Neural cell (in vitro differentiated cells): ENCODE measurements around the gene RCN1. TPM values are rescaled to one million over a fixed set of nuclear protein-coding genes. Genes with fewer than 3 reads are reported as not detected.
"Not testable (repeated sequence)": the region's sequence is repeated elsewhere in the genome, so short reads cannot be mapped to it uniquely, and the experiment has no call there.

Source experiments
- H2AFZ ChIP-seq: fragments of 200-600, 300-800 bp; sonication (generic), shearing (Covaris generic); 2 replicates; pipeline ENCODE4 v1.6.0; 2014; ENCODE audit warnings: low read depth, mild to moderate bottlenecking, antibody characterized with exemption, low read length, moderate library complexity
- H3F3A ChIP-seq: fragments of 200-600 bp; shearing (Covaris generic); 2 replicates; pipeline ENCODE4 v1.6.1; 2016; ENCODE audit warnings: mild to moderate bottlenecking, moderate library complexity, mixed read lengths, antibody characterized with exemption, low read length; ENCODE audit not compliant: insufficient read depth, poor library complexity, severe bottlenecking
- H3K27ac ChIP-seq: fragments of 200-600, 300-800 bp; sonication (generic), shearing (Covaris generic); 2 replicates; pipeline ENCODE4 v1.5.1; 2014; ENCODE audit warnings: mild to moderate bottlenecking, low read length, moderate library complexity
- H3K27me3 ChIP-seq: fragments of 300-800, 200-600 bp; sonication (generic), shearing (Covaris generic); 2 replicates; pipeline ENCODE4 v1.6.0; 2014; ENCODE audit warnings: mild to moderate bottlenecking, low read depth, low read length, moderate library complexity; ENCODE audit not compliant: insufficient read depth
- H3K36me3 ChIP-seq: fragments of 300-800, 200-600 bp; sonication (generic), shearing (Covaris generic); 2 replicates; pipeline ENCODE4 v1.5.1; 2014; ENCODE audit warnings: mild to moderate bottlenecking, antibody characterized with exemption, low read length, moderate library complexity; ENCODE audit not compliant: insufficient read depth
- H3K4me2 ChIP-seq: fragments of 300-800, 200-600 bp; sonication (generic), shearing (Covaris generic); 2 replicates; pipeline ENCODE4 v1.6.0; 2014; ENCODE audit warnings: mild to moderate bottlenecking, low read length
- H3K4me3 ChIP-seq: fragments of 300-800, 200-600 bp; sonication (generic), shearing (Covaris generic); 2 replicates; pipeline ENCODE4 v1.5.1; 2014; ENCODE audit warnings: mild to moderate bottlenecking, low read length, moderate library complexity
- H3K79me2 ChIP-seq: fragments of 200-600 bp; shearing (Covaris generic); replicated peaks from 2 replicates; pipeline ENCODE4 v1.6.0; 2014; ENCODE audit warnings: mild to moderate bottlenecking, low read length, moderate library complexity; ENCODE audit not compliant: insufficient read depth
- H3K9ac ChIP-seq: fragments of 300-800, 200-600 bp; sonication (generic), shearing (Covaris generic); 2 replicates; pipeline ENCODE4 v1.6.1; 2016; ENCODE audit warnings: mild to moderate bottlenecking, low read length, mixed read lengths
- H3K9me2 ChIP-seq: fragments of 200-600 bp; shearing (Covaris generic); 2 replicates; pipeline ENCODE4 v1.6.1; 2016; ENCODE audit warnings: mild to moderate bottlenecking, low read length, mixed read lengths; ENCODE audit not compliant: insufficient read depth
- H3K9me3 ChIP-seq: fragments of 200-600, 300-800 bp; sonication (generic), shearing (Covaris generic); 2 replicates; pipeline ENCODE4 v1.6.1; 2016; ENCODE audit warnings: mild to moderate bottlenecking, mixed run types, low read length, moderate library complexity, mixed read lengths
- H4K20me1 ChIP-seq: fragments of 200-600 bp; shearing (Covaris generic); 2 replicates; pipeline ENCODE4 v1.6.1; 2016; ENCODE audit warnings: mild to moderate bottlenecking, mixed run types; ENCODE audit not compliant: insufficient read depth
- CTCF ChIP-seq: fragments of 450-650 bp; IDR thresholded peaks from 2 replicates; pipeline ENCODE4 v1.5.1; 2014; ENCODE audit warnings: antibody characterized with exemption, mild to moderate bottlenecking, moderate library complexity; ENCODE audit not compliant: poor library complexity, severe bottlenecking
- EP300 ChIP-seq: fragments of 450-650 bp; conservative IDR thresholded peaks from 2 replicates; pipeline ENCODE4 v1.6.1; 2014; ENCODE audit warnings: antibody characterized with exemption, mild to moderate bottlenecking, moderate library complexity; ENCODE audit not compliant: poor library complexity, severe bottlenecking
- EZH2 ChIP-seq: fragments of 200-600, 300-800 bp; shearing (Covaris generic), sonication (generic); IDR thresholded peaks from 2 replicates; pipeline ENCODE4 v1.6.1; 2014; ENCODE audit warnings: antibody characterized with exemption, low read length, borderline replicate concordance, mild to moderate bottlenecking; ENCODE audit not compliant: insufficient read depth, poor library complexity, severe bottlenecking
- MXI1 ChIP-seq: fragments of 450-650 bp; conservative IDR thresholded peaks from 2 replicates; pipeline ENCODE4 v1.6.1; 2014; ENCODE audit warnings: antibody characterized with exemption, mild to moderate bottlenecking; ENCODE audit not compliant: poor library complexity, severe bottlenecking
- POLR2AphosphoS5 ChIP-seq: IDR thresholded peaks from 2 replicates; pipeline ENCODE4 v1.6.1; 2012
- RAD21 ChIP-seq: fragments of 450-650 bp; conservative IDR thresholded peaks from 2 replicates; pipeline ENCODE4 v1.6.1; 2014; ENCODE audit warnings: antibody characterized with exemption, mild to moderate bottlenecking, moderate library complexity
- SMC3 ChIP-seq: fragments of 450-650 bp; conservative IDR thresholded peaks from 2 replicates; pipeline ENCODE4 v1.6.1; 2014; ENCODE audit warnings: antibody characterized with exemption, mild to moderate bottlenecking, moderate library complexity; ENCODE audit not compliant: poor library complexity
- TAF1 ChIP-seq: IDR thresholded peaks from 2 replicates; pipeline ENCODE4 v1.6.1; 2012; ENCODE audit warnings: low read depth
- polyA plus RNA-seq: library from polyadenylated mRNA; depleted of rRNA; stranded (reverse); fragments of >200 nt; gene quantifications from 2 replicates; pipeline ENCODE4 v1.2.3, GENCODE V29; 2014
- TF ChIP-seq, protein P1 (sequence below): IDR thresholded peaks from 2 replicates; pipeline ENCODE4 v1.6.1; 2012; ENCODE audit warnings: borderline replicate concordance

RCN1 gene
- polyA plus RNA-seq, 1 donor from 2014 or later: 66.7 TPM

DNA sequence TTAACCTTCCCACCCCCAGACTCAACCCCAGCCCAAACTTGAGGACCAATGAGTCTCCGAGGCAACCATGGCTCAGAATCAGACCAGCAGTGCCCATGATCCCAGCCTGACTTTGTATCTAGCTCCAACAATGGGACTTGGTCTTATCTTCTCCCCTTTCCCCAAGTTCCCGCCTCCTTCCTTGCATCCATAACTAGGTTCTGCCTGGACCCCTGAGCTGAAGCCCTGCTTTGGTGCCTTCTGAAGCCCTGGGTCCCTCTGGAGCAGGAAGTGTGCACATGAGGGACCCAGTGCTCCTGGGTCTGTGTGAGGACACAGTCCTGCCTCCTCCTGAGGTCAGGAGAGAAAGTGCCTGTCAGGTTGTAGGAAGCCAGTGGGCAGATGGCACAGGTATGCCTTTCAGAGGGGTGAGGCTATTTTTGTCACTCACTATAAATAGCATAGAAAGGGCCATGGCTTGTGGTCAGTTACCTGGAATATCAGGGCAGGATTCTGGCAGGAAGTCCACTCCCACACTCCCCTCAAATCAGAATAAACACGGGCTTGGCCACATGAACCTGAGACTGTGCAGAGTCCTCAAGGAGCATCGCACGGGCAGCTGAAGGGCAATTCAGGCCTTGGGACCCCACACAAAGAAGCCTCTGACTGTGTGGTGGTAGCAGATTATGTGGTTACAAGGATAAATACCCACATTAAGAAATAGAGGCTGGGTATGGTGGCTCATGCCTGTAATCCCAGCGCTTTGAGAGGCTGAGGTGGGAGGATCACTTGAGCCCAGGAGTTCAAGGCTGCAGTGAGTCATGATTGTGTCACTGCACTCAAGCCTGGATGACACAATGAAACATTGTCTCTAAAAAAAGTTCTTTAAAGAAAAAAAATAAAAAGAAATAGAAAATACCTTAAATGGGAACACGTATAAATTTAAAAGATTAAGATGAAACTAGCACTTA, 27.4 kb downstream of the RCN1 start:
- H3K4me3 ChIP-seq: no peak overlapping the region
- no peak overlapping the region for H3K9ac ChIP-seq
- H3K27me3 ChIP-seq: no peaks in the 10 kb centered on the region
- H3K9me2 ChIP-seq: no peaks in the 10 kb centered on the region
- no peaks in the 10 kb centered on the region for H3K9me3 ChIP-seq
- H3F3A ChIP-seq: no peaks in the 10 kb centered on the region
- H3K36me3 ChIP-seq: no peaks in the 10 kb centered on the region
- H3K79me2 ChIP-seq: no peaks in the 10 kb centered on the region
- no peaks in the 10 kb centered on the region for H4K20me1 ChIP-seq
- TF ChIP-seq SMC3 (no peak), EZH2 (no peak), CTCF (no peak), POLR2AphosphoS5 (no peak), RAD21 (no peak), EP300 (no peak), TAF1 (no peak)
- TF ChIP-seq, protein P1, sequence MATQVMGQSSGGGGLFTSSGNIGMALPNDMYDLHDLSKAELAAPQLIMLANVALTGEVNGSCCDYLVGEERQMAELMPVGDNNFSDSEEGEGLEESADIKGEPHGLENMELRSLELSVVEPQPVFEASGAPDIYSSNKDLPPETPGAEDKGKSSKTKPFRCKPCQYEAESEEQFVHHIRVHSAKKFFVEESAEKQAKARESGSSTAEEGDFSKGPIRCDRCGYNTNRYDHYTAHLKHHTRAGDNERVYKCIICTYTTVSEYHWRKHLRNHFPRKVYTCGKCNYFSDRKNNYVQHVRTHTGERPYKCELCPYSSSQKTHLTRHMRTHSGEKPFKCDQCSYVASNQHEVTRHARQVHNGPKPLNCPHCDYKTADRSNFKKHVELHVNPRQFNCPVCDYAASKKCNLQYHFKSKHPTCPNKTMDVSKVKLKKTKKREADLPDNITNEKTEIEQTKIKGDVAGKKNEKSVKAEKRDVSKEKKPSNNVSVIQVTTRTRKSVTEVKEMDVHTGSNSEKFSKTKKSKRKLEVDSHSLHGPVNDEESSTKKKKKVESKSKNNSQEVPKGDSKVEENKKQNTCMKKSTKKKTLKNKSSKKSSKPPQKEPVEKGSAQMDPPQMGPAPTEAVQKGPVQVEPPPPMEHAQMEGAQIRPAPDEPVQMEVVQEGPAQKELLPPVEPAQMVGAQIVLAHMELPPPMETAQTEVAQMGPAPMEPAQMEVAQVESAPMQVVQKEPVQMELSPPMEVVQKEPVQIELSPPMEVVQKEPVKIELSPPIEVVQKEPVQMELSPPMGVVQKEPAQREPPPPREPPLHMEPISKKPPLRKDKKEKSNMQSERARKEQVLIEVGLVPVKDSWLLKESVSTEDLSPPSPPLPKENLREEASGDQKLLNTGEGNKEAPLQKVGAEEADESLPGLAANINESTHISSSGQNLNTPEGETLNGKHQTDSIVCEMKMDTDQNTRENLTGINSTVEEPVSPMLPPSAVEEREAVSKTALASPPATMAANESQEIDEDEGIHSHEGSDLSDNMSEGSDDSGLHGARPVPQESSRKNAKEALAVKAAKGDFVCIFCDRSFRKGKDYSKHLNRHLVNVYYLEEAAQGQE: no peak
- H3K4me2 ChIP-seq: no peak overlapping the region
- H3K27ac ChIP-seq: no peak overlapping the region
- no peak overlapping the region for H2AFZ ChIP-seq

- not testable (repeated sequence) for H3K27ac ChIP-seq, H3K79me2 ChIP-seq, H3K27me3 ChIP-seq, H3F3A ChIP-seq, H3K9ac ChIP-seq, H3K9me3 ChIP-seq, H3K4me2 ChIP-seq, H3K36me3 ChIP-seq, H4K20me1 ChIP-seq, H3K4me3 ChIP-seq, H2AFZ ChIP-seq, H3K9me2 ChIP-seq
Observed at GRCh38 chr11:32119139-32119538, 28.3 kb downstream of the RCN1 start.

GRCh38 chr11:32121012-32121411, 30.1 kb downstream of the RCN1 start:
- Histone ChIP-seq H2AFZ (no peak overlapping the region), H3K27me3 (no peaks in the 10 kb centered on the region), H3K9ac (no peak overlapping the region), H3K4me3 (no peak overlapping the region), H3K9me2 (no peaks in the 10 kb centered on the region), H3K9me3 (no peaks in the 10 kb centered on the region), H4K20me1 (no peaks in the 10 kb centered on the region), H3K79me2 (no peaks in the 10 kb centered on the region), H3K36me3 (no peaks in the 10 kb centered on the region), H3K4me2 (no peak overlapping the region), H3F3A (no peaks in the 10 kb centered on the region), H3K27ac (no peak overlapping the region)
- TF ChIP-seq EZH2: no peak
- no peak for TF ChIP-seq TAF1
- no peak for TF ChIP-seq POLR2AphosphoS5
- no peak for TF ChIP-seq SMC3
- no peak for TF ChIP-seq RAD21
- TF ChIP-seq EP300: no peak
- no peak for TF ChIP-seq MXI1
- TF ChIP-seq CTCF: no peak
- TF ChIP-seq, protein P1: no peak
